WTC11 (cell line): Measurements from ENCODE around the gene EIF4G2. TPM values are rescaled to one million over a fixed set of nuclear protein-coding genes. Genes with fewer than 3 reads are reported as not detected.

Experiments used
- ATAC-seq: fragments of 200-7000 bp; cut with Tn5 transposase; 2 replicates; pipeline ENCODE4 v1.10.0; 2021; ENCODE audit warnings: mild to moderate bottlenecking, moderate library complexity
- CTCF ChIA-PET: fragments of 300-600 bp; sonication (Branson Sonifier 250); formaldehyde crosslinking; loops from one replicate; lab custom pipeline; 2021; ENCODE audit warnings: antibody characterized with exemption; lab: Charles Lee
- POLR2A ChIA-PET: fragments of 350-600 bp; sonication (Branson Sonifier 250); formaldehyde crosslinking; loops from one replicate; lab custom pipeline; 2021; ENCODE audit warnings: antibody characterized with exemption; lab: Charles Lee
- DNase-seq: peaks from one replicate; pipeline ENCODE4 v3.0.0; 2021; ENCODE audit warnings: low spot score
- H3K27ac Mint-ChIP-seq: 2 replicates; pipeline ENCODE4 v1.8.0; 2021; ENCODE audit warnings: mixed read lengths
- H3K27me3 Mint-ChIP-seq: 2 replicates; pipeline ENCODE4 v1.8.0; 2021; ENCODE audit warnings: low read depth, mild to moderate bottlenecking, moderate library complexity, mixed read lengths
- H3K36me3 Mint-ChIP-seq: 2 replicates; pipeline ENCODE4 v1.8.0; 2021; ENCODE audit warnings: mixed read lengths
- H3K4me1 Mint-ChIP-seq: 2 replicates; pipeline ENCODE4 v1.8.0; 2022; ENCODE audit warnings: mixed read lengths
- H3K4me3 Mint-ChIP-seq: 2 replicates; pipeline ENCODE4 v1.8.0; 2021; ENCODE audit warnings: mild to moderate bottlenecking, moderate library complexity, mixed read lengths
- H3K9me3 Mint-ChIP-seq: 2 replicates; pipeline ENCODE4 v1.8.0; 2021; ENCODE audit warnings: mixed read lengths
- EMX1 ChIP-seq: fragments of 250-450 bp; sonication (Bioruptor Pico); IDR thresholded peaks from 2 replicates; pipeline ENCODE4 v1.8.0; 2021; ENCODE audit warnings: mild to moderate bottlenecking
- KAT7 ChIP-seq: sonication (generic); formaldehyde crosslinking; IDR thresholded peaks from 2 replicates; pipeline ENCODE4 v1.8.1; 2023; ENCODE audit warnings: missing genetic modification reagents, mild to moderate bottlenecking, borderline replicate concordance
- MYBL2 ChIP-seq: sonication (generic); formaldehyde crosslinking; IDR thresholded peaks from 2 replicates; pipeline ENCODE4 v1.8.1; 2023; ENCODE audit warnings: mild to moderate bottlenecking, moderate library complexity, missing genetic modification reagents
- NR3C1 ChIP-seq: sonication (generic); formaldehyde crosslinking; conservative IDR thresholded peaks from 2 replicates; pipeline ENCODE4 v1.8.1; 2023; ENCODE audit warnings: low read depth, mild to moderate bottlenecking, missing genetic modification reagents
- ZNF317 ChIP-seq: sonication (generic); formaldehyde crosslinking; IDR thresholded peaks from 2 replicates; pipeline ENCODE4 v1.8.1; 2023; ENCODE audit warnings: low read depth, mild to moderate bottlenecking, moderate library complexity, missing genetic modification reagents, borderline replicate concordance
- ZNF396 ChIP-seq: fragments of 250-450 bp; sonication (Bioruptor Pico); IDR thresholded peaks from 2 replicates; pipeline ENCODE4 v1.8.0; 2021; ENCODE audit warnings: mild to moderate bottlenecking, moderate library complexity, borderline replicate concordance
- ZNF671 ChIP-seq: fragments of 250-450 bp; sonication (Bioruptor Pico); IDR thresholded peaks from 2 replicates; pipeline ENCODE4 v1.8.0; 2021; ENCODE audit warnings: mild to moderate bottlenecking
- total RNA-seq: library from RNA; stranded (reverse); gene quantifications from 3 replicates; pipeline ENCODE4 v1.2.3, GENCODE V29; 2021
- TF ChIP-seq, protein P1 (sequence below): sonication (generic); formaldehyde crosslinking; conservative IDR thresholded peaks from 2 replicates; pipeline ENCODE4 v1.8.1; 2023; ENCODE audit warnings: mild to moderate bottlenecking, low read depth, missing genetic modification reagents, moderate library complexity
- TF ChIP-seq, protein P2 (sequence below): sonication (generic); formaldehyde crosslinking; IDR thresholded peaks from 2 replicates; pipeline ENCODE4 v1.8.0; 2023; ENCODE audit warnings: mild to moderate bottlenecking, missing genetic modification reagents
- TF ChIP-seq, protein P3 (sequence below): sonication (generic); formaldehyde crosslinking; IDR thresholded peaks from 2 replicates; pipeline ENCODE4 v1.8.1; 2023; ENCODE audit warnings: mild to moderate bottlenecking, missing genetic modification reagents, moderate library complexity
- TF ChIP-seq, protein P4 (sequence below): sonication (generic); formaldehyde crosslinking; IDR thresholded peaks from 2 replicates; pipeline ENCODE4 v1.8.1; 2023; ENCODE audit warnings: mild to moderate bottlenecking, missing genetic modification reagents, moderate library complexity
- TF ChIP-seq, protein P5 (sequence below): fragments of 200-600 bp; IDR thresholded peaks from 2 replicates; pipeline ENCODE4 v1.8.0; 2022; ENCODE audit warnings: antibody characterized with exemption

The EIF4G2 gene
- total RNA-seq, 1 experiment from 2014 or later = 906 TPM

DNA sequence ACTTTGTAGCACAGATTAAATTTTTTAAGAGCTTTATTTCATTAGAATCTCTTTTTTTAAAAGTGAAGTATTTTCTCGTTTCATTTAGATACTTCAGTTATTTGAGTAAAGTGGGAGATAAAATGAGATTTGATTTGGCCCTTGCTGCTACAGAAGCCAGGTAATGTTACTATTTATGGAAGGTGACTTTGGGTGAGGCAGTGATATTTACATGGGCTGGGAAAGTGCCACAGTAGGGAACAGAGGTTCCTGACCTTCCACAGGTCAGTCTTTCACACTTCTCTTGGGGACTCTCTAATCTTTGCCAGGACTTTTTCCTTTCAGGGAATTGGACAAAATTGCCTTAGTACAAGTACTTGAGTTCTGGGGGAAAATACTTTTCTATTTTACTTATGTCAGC lies 37.3 kb downstream of the EIF4G2 start (continued):
- TF ChIP-seq, protein P1, sequence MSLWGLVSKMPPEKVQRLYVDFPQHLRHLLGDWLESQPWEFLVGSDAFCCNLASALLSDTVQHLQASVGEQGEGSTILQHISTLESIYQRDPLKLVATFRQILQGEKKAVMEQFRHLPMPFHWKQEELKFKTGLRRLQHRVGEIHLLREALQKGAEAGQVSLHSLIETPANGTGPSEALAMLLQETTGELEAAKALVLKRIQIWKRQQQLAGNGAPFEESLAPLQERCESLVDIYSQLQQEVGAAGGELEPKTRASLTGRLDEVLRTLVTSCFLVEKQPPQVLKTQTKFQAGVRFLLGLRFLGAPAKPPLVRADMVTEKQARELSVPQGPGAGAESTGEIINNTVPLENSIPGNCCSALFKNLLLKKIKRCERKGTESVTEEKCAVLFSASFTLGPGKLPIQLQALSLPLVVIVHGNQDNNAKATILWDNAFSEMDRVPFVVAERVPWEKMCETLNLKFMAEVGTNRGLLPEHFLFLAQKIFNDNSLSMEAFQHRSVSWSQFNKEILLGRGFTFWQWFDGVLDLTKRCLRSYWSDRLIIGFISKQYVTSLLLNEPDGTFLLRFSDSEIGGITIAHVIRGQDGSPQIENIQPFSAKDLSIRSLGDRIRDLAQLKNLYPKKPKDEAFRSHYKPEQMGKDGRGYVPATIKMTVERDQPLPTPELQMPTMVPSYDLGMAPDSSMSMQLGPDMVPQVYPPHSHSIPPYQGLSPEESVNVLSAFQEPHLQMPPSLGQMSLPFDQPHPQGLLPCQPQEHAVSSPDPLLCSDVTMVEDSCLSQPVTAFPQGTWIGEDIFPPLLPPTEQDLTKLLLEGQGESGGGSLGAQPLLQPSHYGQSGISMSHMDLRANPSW = no peak
- TF ChIP-seq, protein P2, sequence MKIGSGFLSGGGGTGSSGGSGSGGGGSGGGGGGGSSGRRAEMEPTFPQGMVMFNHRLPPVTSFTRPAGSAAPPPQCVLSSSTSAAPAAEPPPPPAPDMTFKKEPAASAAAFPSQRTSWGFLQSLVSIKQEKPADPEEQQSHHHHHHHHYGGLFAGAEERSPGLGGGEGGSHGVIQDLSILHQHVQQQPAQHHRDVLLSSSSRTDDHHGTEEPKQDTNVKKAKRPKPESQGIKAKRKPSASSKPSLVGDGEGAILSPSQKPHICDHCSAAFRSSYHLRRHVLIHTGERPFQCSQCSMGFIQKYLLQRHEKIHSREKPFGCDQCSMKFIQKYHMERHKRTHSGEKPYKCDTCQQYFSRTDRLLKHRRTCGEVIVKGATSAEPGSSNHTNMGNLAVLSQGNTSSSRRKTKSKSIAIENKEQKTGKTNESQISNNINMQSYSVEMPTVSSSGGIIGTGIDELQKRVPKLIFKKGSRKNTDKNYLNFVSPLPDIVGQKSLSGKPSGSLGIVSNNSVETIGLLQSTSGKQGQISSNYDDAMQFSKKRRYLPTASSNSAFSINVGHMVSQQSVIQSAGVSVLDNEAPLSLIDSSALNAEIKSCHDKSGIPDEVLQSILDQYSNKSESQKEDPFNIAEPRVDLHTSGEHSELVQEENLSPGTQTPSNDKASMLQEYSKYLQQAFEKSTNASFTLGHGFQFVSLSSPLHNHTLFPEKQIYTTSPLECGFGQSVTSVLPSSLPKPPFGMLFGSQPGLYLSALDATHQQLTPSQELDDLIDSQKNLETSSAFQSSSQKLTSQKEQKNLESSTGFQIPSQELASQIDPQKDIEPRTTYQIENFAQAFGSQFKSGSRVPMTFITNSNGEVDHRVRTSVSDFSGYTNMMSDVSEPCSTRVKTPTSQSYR (CRISPR knock-in tag) = no peak
- no peak for TF ChIP-seq EMX1 (CRISPR knock-in tag)

DNA sequence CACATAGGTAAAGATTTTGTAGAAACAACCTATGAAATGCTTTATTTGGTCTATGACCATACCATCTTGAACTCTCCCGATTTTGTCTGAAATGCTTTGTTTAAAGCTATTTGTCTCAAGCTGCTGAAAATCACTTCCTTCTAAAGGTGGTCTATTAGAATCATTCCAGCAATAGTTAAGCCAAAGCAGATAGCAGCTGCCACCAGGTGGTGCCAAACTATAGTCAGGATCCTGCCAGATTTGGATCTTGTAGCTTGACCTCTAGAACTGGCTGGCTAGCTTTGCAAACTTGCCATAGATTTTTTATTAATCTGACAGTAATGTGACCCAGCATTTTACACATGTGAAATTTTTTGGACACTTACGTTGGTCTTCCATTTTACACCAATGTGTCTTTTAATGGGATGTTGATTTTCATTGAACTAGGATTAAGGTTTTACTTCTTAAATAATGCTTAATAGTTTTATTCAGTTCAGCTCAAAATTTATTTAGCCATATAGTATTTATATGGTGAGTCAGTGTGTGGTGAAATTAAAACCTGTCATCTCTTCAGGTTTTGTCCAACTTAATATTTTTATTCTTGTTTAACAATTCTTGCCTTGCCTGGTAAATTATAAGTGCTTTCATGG lies 38.0 kb downstream of the EIF4G2 start:
- Mint-ChIP-seq H3K4me3 (no peak overlapping the region), H3K4me1 (peaks cover 12% of the 10 kb centered on the region), H3K27me3 (no peaks in the 10 kb centered on the region), H3K27ac (no peak overlapping the region), H3K36me3 (peaks cover 68% of the 10 kb centered on the region), H3K9me3 (no peaks in the 10 kb centered on the region)
- DNase-seq = peak; percentile 61
- CTCF ChIA-PET = interaction anchor here (0.5 to 3.3 kb wide), 44 partner anchors 8 to 796 kb away, joined by 3 to 34 read pairs (median 4); partner anchors contain the start of genes CTR9, EIF4G2, IRAG1 and RNF141
- TF ChIP-seq, protein P3, sequence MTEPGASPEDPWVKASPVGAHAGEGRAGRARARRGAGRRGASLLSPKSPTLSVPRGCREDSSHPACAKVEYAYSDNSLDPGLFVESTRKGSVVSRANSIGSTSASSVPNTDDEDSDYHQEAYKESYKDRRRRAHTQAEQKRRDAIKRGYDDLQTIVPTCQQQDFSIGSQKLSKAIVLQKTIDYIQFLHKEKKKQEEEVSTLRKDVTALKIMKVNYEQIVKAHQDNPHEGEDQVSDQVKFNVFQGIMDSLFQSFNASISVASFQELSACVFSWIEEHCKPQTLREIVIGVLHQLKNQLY = no peak
- TF ChIP-seq MYBL2 (no peak), ZNF671 (CRISPR knock-in tag) (no peak), ZNF396 (CRISPR knock-in tag) (no peak)
- TF ChIP-seq, protein P4, sequence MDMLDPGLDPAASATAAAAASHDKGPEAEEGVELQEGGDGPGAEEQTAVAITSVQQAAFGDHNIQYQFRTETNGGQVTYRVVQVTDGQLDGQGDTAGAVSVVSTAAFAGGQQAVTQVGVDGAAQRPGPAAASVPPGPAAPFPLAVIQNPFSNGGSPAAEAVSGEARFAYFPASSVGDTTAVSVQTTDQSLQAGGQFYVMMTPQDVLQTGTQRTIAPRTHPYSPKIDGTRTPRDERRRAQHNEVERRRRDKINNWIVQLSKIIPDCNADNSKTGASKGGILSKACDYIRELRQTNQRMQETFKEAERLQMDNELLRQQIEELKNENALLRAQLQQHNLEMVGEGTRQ (CRISPR knock-in tag) = no peak
- TF ChIP-seq, protein P5, sequence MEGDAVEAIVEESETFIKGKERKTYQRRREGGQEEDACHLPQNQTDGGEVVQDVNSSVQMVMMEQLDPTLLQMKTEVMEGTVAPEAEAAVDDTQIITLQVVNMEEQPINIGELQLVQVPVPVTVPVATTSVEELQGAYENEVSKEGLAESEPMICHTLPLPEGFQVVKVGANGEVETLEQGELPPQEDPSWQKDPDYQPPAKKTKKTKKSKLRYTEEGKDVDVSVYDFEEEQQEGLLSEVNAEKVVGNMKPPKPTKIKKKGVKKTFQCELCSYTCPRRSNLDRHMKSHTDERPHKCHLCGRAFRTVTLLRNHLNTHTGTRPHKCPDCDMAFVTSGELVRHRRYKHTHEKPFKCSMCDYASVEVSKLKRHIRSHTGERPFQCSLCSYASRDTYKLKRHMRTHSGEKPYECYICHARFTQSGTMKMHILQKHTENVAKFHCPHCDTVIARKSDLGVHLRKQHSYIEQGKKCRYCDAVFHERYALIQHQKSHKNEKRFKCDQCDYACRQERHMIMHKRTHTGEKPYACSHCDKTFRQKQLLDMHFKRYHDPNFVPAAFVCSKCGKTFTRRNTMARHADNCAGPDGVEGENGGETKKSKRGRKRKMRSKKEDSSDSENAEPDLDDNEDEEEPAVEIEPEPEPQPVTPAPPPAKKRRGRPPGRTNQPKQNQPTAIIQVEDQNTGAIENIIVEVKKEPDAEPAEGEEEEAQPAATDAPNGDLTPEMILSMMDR = peak; percentile 38
- TF ChIP-seq, protein P2 (CRISPR knock-in tag) = no peak
- ATAC-seq = peak; percentile 41; the same call in 1 of the 2 replicates
- POLR2A ChIA-PET = interaction anchor here (1.0 kb wide), 2 partner anchors 25 to 38 kb away, joined by 3 to 6 read pairs; partner anchors contain the start of gene EIF4G2

DNA sequence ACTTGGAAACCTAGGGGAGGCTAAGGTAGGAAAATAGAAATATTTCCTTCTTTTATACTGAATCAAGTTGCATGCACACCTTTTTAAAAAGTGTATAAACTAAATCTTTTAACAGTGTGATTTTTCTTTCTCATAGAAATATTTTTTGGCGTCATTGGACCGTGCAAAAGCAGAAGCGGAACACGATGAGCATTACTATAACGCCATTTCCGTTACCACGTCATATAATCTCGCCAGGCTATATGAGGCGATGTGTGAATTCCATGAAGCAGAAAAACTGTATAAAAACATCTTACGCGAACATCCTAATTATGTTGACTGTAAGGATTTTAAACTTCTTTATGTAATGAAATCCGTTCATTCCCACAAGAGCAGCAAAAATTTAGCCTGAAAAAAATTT lies 44.3 kb downstream of the EIF4G2 start:
- H3K9me3 Mint-ChIP-seq = no peaks in the 10 kb centered on the region
- peaks cover 13% of the 10 kb centered on the region for H3K4me1 Mint-ChIP-seq
- DNase-seq (no peak), ATAC-seq (no peak)
- no peak overlapping the region for H3K4me3 Mint-ChIP-seq
- no peaks in the 10 kb centered on the region for H3K27me3 Mint-ChIP-seq
- ChIA-PET POLR2A (no interaction called here), CTCF (interaction anchor here (0.6 kb wide), 1 partner anchor 1906 kb away, joined by 4 read pairs; no protein-coding TSS in a partner anchor)
- TF ChIP-seq, protein P1 = no peak
- TF ChIP-seq KAT7 (CRISPR knock-in tag) (no peak), ZNF317 (CRISPR knock-in tag) (no peak), NR3C1 (CRISPR knock-in tag) (no peak)
- peaks cover 43% of the 10 kb centered on the region for H3K36me3 Mint-ChIP-seq
- no peak overlapping the region for H3K27ac Mint-ChIP-seq
